HCT116 (cell line): ENCODE results near the gene KIF18A. TPM values are rescaled to one million over a fixed set of nuclear protein-coding genes. Genes with fewer than 3 reads are reported as not detected.

Experiments used
- ATAC-seq: fragments of 200-7000 bp; cut with Tn5 transposase; 2 replicates; pipeline ENCODE4 v1.9.1; 2020; ENCODE audit warnings: mild to moderate bottlenecking, moderate library complexity
- BruUV-seq: library from RNA; stranded (reverse); fragments of 400-500 nt; replicated peaks from 2 replicates; lab custom pipeline; 2021; lab: Mats Ljungman, UMichigan
- CTCF ChIA-PET: fragments of 300-600 bp; sonication (Branson Sonifier 250); formaldehyde crosslinking; loops from one replicate; lab custom pipeline; 2021; ENCODE audit warnings: antibody characterized with exemption; lab: Charles Lee
- POLR2A ChIA-PET: fragments of 300-600, 350-600 bp; sonication (Branson Sonifier 250); formaldehyde crosslinking; loops from one replicate; lab custom pipeline; 2021; ENCODE audit warnings: antibody characterized with exemption; lab: Charles Lee
- RAD21 ChIA-PET, 2 experiments: fragments of 300-600 bp; sonication (Branson Sonifier 250); formaldehyde crosslinking; loops; one replicate each; lab custom pipeline; 2023; ENCODE audit warnings: low total read pairs in 2 of 2; ENCODE audit not compliant: uncharacterized antibody in 2 of 2, unreplicated experiment in 2 of 2, low non-redundant PET in 1 of 2; lab: Charles Lee
- DNase-seq: peaks from one replicate; pipeline ENCODE4 v3.0.0-alpha.2; 2010; ENCODE audit warnings: low read depth, low spot score
- H2AFZ ChIP-seq: fragments of 200-600 bp; shearing (Covaris generic), sonication (generic); 2 replicates; pipeline ENCODE4 v1.6.1; 2017; ENCODE audit warnings: low read depth, mixed run types, mixed read lengths, antibody characterized with exemption, low read length; ENCODE audit not compliant: poor library complexity, severe bottlenecking
- H3K27ac ChIP-seq: 2 replicates; pipeline ENCODE4 v1.5.1; 2012; ENCODE audit warnings: low read depth, low read length
- H3K27me3 ChIP-seq: fragments of 200-600 bp; sonication (generic); 2 replicates; pipeline ENCODE4 v1.6.1; 2016; ENCODE audit warnings: mixed run types, low read length, mixed read lengths; ENCODE audit not compliant: insufficient read depth
- H3K36me3 ChIP-seq, 2 experiments: fragments of 200-500 bp in 1 of 2; fragments of 200-600 bp in 1 of 2; sonication (Bioruptor generic) in 1 of 2; sonication (generic) in 1 of 2; 2 replicates each; pipeline versions ENCODE4 v1.5.1 to v1.6.1; 2014 to 2016; ENCODE audit warnings: low read length in 2 of 2, inconsistent platforms in 1 of 2, mixed read lengths in 1 of 2, mixed run types in 1 of 2; ENCODE audit not compliant: insufficient read depth in 2 of 2, control insufficient read depth in 1 of 2
- H3K4me1 ChIP-seq, 2 experiments: fragments of 200-600 bp in 1 of 2; sonication (generic) in 1 of 2; 2 replicates each; pipeline versions ENCODE4 v1.5.1 to v1.6.1; 2012 to 2017; ENCODE audit warnings: low read length in 2 of 2, inconsistent platforms in 1 of 2, mild to moderate bottlenecking in 1 of 2, mixed read lengths in 1 of 2, mixed run types in 1 of 2, moderate library complexity in 1 of 2; ENCODE audit not compliant: insufficient read depth in 2 of 2, control insufficient read depth in 1 of 2
- H3K4me2 ChIP-seq: fragments of 200-600 bp; sonication (generic); 2 replicates; pipeline ENCODE4 v1.6.1; 2017; ENCODE audit warnings: mixed run types, low read length, mixed read lengths
- H3K4me3 ChIP-seq, 2 experiments: fragments of 200-600 bp in 1 of 2; sonication (generic) in 1 of 2; replicated peaks in 1 of 2; 2 replicates each; pipeline ENCODE4 v1.5.1; 2011 to 2016; ENCODE audit warnings: low read length in 2 of 2, control low read depth in 1 of 2, low read depth in 1 of 2, mild to moderate bottlenecking in 1 of 2, mixed read lengths in 1 of 2, mixed run types in 1 of 2
- H3K79me2 ChIP-seq: fragments of 200-600 bp; sonication (generic); 2 replicates; pipeline ENCODE4 v1.6.1; 2017; ENCODE audit warnings: mild to moderate bottlenecking, mixed run types, low read length, moderate library complexity, mixed read lengths; ENCODE audit not compliant: insufficient read depth
- H3K9ac ChIP-seq: fragments of 200-600 bp; sonication (generic); 2 replicates; pipeline ENCODE4 v1.6.1; 2016; ENCODE audit warnings: low read length, mixed read lengths
- H3K9me2 ChIP-seq: fragments of 200-600 bp; sonication (generic), shearing (Covaris generic); 2 replicates; pipeline ENCODE4 v1.6.1; 2017; ENCODE audit warnings: mixed run types, mild to moderate bottlenecking, moderate library complexity; ENCODE audit not compliant: insufficient read depth
- H3K9me3 ChIP-seq, 2 experiments: fragments of 200-500 bp in 1 of 2; fragments of 200-600 bp in 1 of 2; sonication (Bioruptor generic) in 1 of 2; sonication (generic) in 1 of 2; 2 replicates each; pipeline ENCODE4 v1.6.1; 2014 to 2017; ENCODE audit warnings: low read length in 2 of 2, mixed read lengths in 2 of 2, inconsistent platforms in 1 of 2, low read depth in 1 of 2, mild to moderate bottlenecking in 1 of 2, mixed run types in 1 of 2, moderate library complexity in 1 of 2; ENCODE audit not compliant: control insufficient read depth in 1 of 2, insufficient read depth in 1 of 2
- H4K20me1 ChIP-seq: fragments of 200-600 bp; sonication (generic), shearing (Covaris generic); 2 replicates; pipeline ENCODE4 v1.6.1; 2017; ENCODE audit warnings: mixed run types, mild to moderate bottlenecking, moderate library complexity; ENCODE audit not compliant: insufficient read depth
- EZH2 ChIP-seq: fragments of 200-600 bp; sonication (generic); IDR thresholded peaks from 2 replicates; pipeline ENCODE4 v1.6.1; 2017; ENCODE audit warnings: antibody characterized with exemption, mixed run types
- FOSL1 ChIP-seq: IDR thresholded peaks from 2 replicates; pipeline ENCODE4 v1.6.1; 2012; ENCODE audit warnings: low read depth
- JUND ChIP-seq: IDR thresholded peaks from 2 replicates; pipeline ENCODE4 v1.6.1; 2012
- RAD21 ChIP-seq: IDR thresholded peaks from 2 replicates; pipeline ENCODE4 v1.6.1; 2012; ENCODE audit warnings: low read depth, mild to moderate bottlenecking
- REST ChIP-seq: IDR thresholded peaks from 2 replicates; pipeline ENCODE4 v1.6.1; 2012; ENCODE audit warnings: low read depth
- SIN3A ChIP-seq: IDR thresholded peaks from 2 replicates; pipeline ENCODE4 v1.6.1; 2012; ENCODE audit warnings: low read depth
- SRF ChIP-seq: IDR thresholded peaks from 2 replicates; pipeline ENCODE4 v1.6.1; 2012; ENCODE audit warnings: low read depth
- ZNF274 ChIP-seq: fragments of 200-500 bp; sonication (Bioruptor generic); IDR thresholded peaks from 2 replicates; pipeline ENCODE4 v1.6.1; 2014; ENCODE audit warnings: mild to moderate bottlenecking, low read depth, low read length, inconsistent platforms
- intact Hi-C: fragments of 100-400 bp; cut with micrococcal nuclease; formaldehyde crosslinking; loops from 2 replicates; pipeline ENCODE4 v1.10.0; 2022
- total RNA-seq: library from RNA; stranded (reverse); gene quantifications from one replicate; pipeline ENCODE4 v1.2.1, GENCODE V29; 2021; ENCODE audit not compliant: unreplicated experiment
- TF ChIP-seq, protein P1 (sequence below): IDR thresholded peaks from 2 replicates; pipeline ENCODE4 v1.6.1; 2012

Gene KIF18A
- total RNA-seq, 1 experiment from 2014 or later = 50.7 TPM

- no TSS peak for BruUV-seq
- Histone ChIP-seq H3K79me2 (peaks cover 59% of the 10 kb centered on the region), H3K4me1 (peaks cover 6 to 9% of the 10 kb centered on the region in 2 experiments; a peak in 3 of 4 replicates), H3K9me2 (no peaks in the 10 kb centered on the region), H3K9ac (no peak overlapping the region; the same call in 1 of the 2 replicates), H4K20me1 (no peaks in the 10 kb centered on the region), H3K36me3 (no peaks in the 10 kb centered on the region; a peak in 1 of 4 replicates), H3K4me2 (peak overlapping the region; percentile 8; the same call in 1 of the 2 replicates), H3K27ac (peak overlapping the region; percentile 37; the same call in 1 of the 2 replicates), H3K9me3 (no peaks in the 10 kb centered on the region), H3K4me3 (no peak overlapping the region)
- DNase-seq = no peak
- ChIA-PET CTCF (no interaction called here), POLR2A (interaction anchor here (0.8 kb wide), 1 partner anchor 16 kb away, joined by 3 read pairs; the partner anchor contains the start of gene KIF18A), RAD21 (no interaction called here)
- intact Hi-C loops = no loop called here
- TF ChIP-seq REST = no peak
- TF ChIP-seq SIN3A = no peak
- TF ChIP-seq FOSL1 = 0 out of 2 replicates have a peak, but pooled peaks have one; percentile 14
- TF ChIP-seq, all 23 proteins: peak for 1
- no peak overlapping the region for H2AFZ ChIP-seq
- ATAC-seq = peak; percentile 69
- H3K27me3 ChIP-seq = no peaks in the 10 kb centered on the region
Measured at GRCh38 chr11:28123151-28123581, 15.2 kb upstream of the KIF18A start.

DNA sequence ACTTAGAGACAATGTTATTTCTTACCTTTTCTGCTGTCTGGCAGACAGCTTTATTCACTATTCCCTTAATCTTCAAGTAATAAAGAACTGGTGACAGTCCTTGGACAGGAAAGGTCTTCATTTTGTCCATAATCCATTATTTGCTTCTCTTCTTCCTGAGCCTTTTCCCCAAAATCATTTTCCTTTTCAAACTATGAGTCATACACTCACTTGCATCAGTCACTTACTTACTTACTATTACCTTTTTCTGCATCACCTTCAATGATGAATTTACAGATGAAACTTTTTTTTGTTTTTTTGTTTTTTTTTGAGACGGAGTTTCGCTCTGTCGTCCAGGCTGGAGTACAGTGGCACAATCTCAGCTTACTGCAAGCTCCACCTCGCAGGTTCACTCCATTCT, 9.8 kb upstream of the KIF18A start:
- Histone ChIP-seq H3K27ac (no peak overlapping the region), H3K9ac (no peak overlapping the region), H4K20me1 (no peaks in the 10 kb centered on the region), H3K79me2 (peaks cover 89% of the 10 kb centered on the region), H3K4me3 (no peak overlapping the region), H2AFZ (no peak overlapping the region), H3K27me3 (no peaks in the 10 kb centered on the region), H3K4me1 (peaks cover 2 to 3% of the 10 kb centered on the region in 2 experiments; a peak in 2 of 4 replicates), H3K9me2 (no peaks in the 10 kb centered on the region), H3K4me2 (no peak overlapping the region), H3K36me3 (peaks cover 6 to 7% of the 10 kb centered on the region in 2 experiments; a peak in 2 of 4 replicates), H3K9me3 (no peaks in the 10 kb centered on the region)
- ChIA-PET CTCF (no interaction called here), RAD21 (no interaction called here), POLR2A (no interaction called here)
- DNase-seq (no peak), ATAC-seq (no peak)
- intact Hi-C loops = loop anchor here (10.0 kb wide), 1 partner anchor 407 kb away; no protein-coding TSS in a partner anchor
- BruUV-seq = no TSS peak
- TF ChIP-seq RAD21 (no peak), ZNF274 (no peak), SIN3A (no peak), JUND (no peak), EZH2 (no peak), SRF (no peak)
- TF ChIP-seq, protein P1, sequence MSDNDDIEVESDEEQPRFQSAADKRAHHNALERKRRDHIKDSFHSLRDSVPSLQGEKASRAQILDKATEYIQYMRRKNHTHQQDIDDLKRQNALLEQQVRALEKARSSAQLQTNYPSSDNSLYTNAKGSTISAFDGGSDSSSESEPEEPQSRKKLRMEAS = no peak
